Measurements from ENCODE around the gene JDP2. TPM values are rescaled to one million over a fixed set of nuclear protein-coding genes. Genes with fewer than 3 reads are reported as not detected.

Gene JDP2
- total RNA-seq, 4 donors from 2014 or later, result 82.3 to 147 (median 106) TPM

- DNase-seq (ENCODE audit: low spot score in 2 of 2), result no peak
- Histone ChIP-seq H3K9me3 (no peaks in the 10 kb centered on the region), H3K27ac (peak overlapping the region in 1 of 4 donors; percentile 36), H3K4me1 (peaks cover 0 to 70% (median 15%) of the 10 kb centered on the region in 4 donors), H3K27me3 (no peaks in the 10 kb centered on the region), H3K4me3 (no peak overlapping the region), H3K36me3 (peaks cover 0 to 45% (median 5%) of the 10 kb centered on the region in 3 donors)
- 75 to 92% methylated on average over 12 of the region's 12 CpGs for WGBS, 2 donors
- no peak for TF ChIP-seq CTCF (IDR thresholded peaks at IDR 0.05)
- TF ChIP-seq EP300 (IDR thresholded peaks at IDR 0.05), result no peak
- no peak for TF ChIP-seq POLR2A (IDR thresholded peaks at IDR 0.05)
Observed at GRCh38 chr14:75461303-75461702, 33.5 kb downstream of the JDP2 start.

GRCh38 chr14:75461755-75462349 lies 34.0 kb downstream of the JDP2 start:
- peak overlapping the region in 1 of 4 donors; percentile 36 for H3K27ac ChIP-seq
- 69 to 75% methylated on average over 2 of the region's 2 CpGs for WGBS, 2 donors
- peaks cover 0 to 45% (median 5%) of the 10 kb centered on the region in 3 donors for H3K36me3 ChIP-seq
- peaks cover 0 to 70% (median 13%) of the 10 kb centered on the region in 4 donors for H3K4me1 ChIP-seq
- H3K9me3 ChIP-seq, result no peaks in the 10 kb centered on the region
- TF ChIP-seq CTCF (IDR thresholded peaks at IDR 0.05) (no peak), POLR2A (IDR thresholded peaks at IDR 0.05) (no peak), EP300 (IDR thresholded peaks at IDR 0.05) (no peak)
- H3K4me3 ChIP-seq, result no peak overlapping the region
- DNase-seq (ENCODE audit: low spot score in 2 of 2), result no peak
- H3K27me3 ChIP-seq, result no peaks in the 10 kb centered on the region

- DNase-seq (ENCODE audit: low spot score in 2 of 2), result no peak
- 77 to 82% methylated on average over 6 of the region's 6 CpGs for WGBS, 2 donors
Observed at GRCh38 chr14:75464626-75465025, 36.8 kb downstream of the JDP2 start.

GRCh38 chr14:75467763-75468162 lies 39.9 kb downstream of the JDP2 start:
- WGBS, 2 donors, result 88 to 92% methylated on average over 11 of the region's 11 CpGs
- Histone ChIP-seq H3K36me3 (peaks cover 4 to 75% (median 11%) of the 10 kb centered on the region in 3 donors), H3K4me1 (peaks cover 0 to 53% (median 2%) of the 10 kb centered on the region in 4 donors), H3K4me3 (no peak overlapping the region), H3K9me3 (no peaks in the 10 kb centered on the region), H3K27me3 (no peaks in the 10 kb centered on the region), H3K27ac (peak overlapping the region in 1 of 4 donors; percentile 38)
- TF ChIP-seq EP300 (IDR thresholded peaks at IDR 0.05), result no peak
- TF ChIP-seq CTCF (IDR thresholded peaks at IDR 0.05), result no peak
- no peak for TF ChIP-seq POLR2A (IDR thresholded peaks at IDR 0.05)
- DNase-seq (ENCODE audit: low spot score in 2 of 2), result no peak

More at GRCh38 chr14:75464626-75465025, 36.8 kb downstream of the JDP2 start:
- Histone ChIP-seq H3K9me3 (no peaks in the 10 kb centered on the region), H3K27ac (peak overlapping the region in 2 of 4 donors; percentile 21 to 40), H3K4me3 (no peak overlapping the region), H3K36me3 (peaks cover 3 to 65% (median 5%) of the 10 kb centered on the region in 3 donors), H3K4me1 (peaks cover 0 to 72% (median 4%) of the 10 kb centered on the region in 4 donors), H3K27me3 (no peaks in the 10 kb centered on the region)
- TF ChIP-seq POLR2A (IDR thresholded peaks at IDR 0.05) (no peak), CTCF (IDR thresholded peaks at IDR 0.05) (no peak), EP300 (IDR thresholded peaks at IDR 0.05) (no peak)

- peaks cover 0 to 48% (median 2%) of the 10 kb centered on the region in 4 donors for H3K4me1 ChIP-seq
- WGBS, 2 donors, result 87% methylated on average over 16 of the region's 16 CpGs
Observed at GRCh38 chr14:75469164-75469563, 41.3 kb downstream of the JDP2 start.

More at GRCh38 chr14:75469164-75469563, 41.3 kb downstream of the JDP2 start:
- peak overlapping the region in 2 of 4 donors; percentile 19 to 43 for H3K27ac ChIP-seq
- H3K27me3 ChIP-seq, result no peaks in the 10 kb centered on the region
- TF ChIP-seq EP300 (IDR thresholded peaks at IDR 0.05) (no peak), CTCF (IDR thresholded peaks at IDR 0.05) (no peak), POLR2A (IDR thresholded peaks at IDR 0.05) (no peak)
- no peaks in the 10 kb centered on the region for H3K9me3 ChIP-seq
- DNase-seq (ENCODE audit: low spot score in 2 of 2), result no peak
- H3K4me3 ChIP-seq, result no peak overlapping the region
- H3K36me3 ChIP-seq, result peaks cover 4 to 76% (median 11%) of the 10 kb centered on the region in 3 donors
